Erythroblast (primary cell): ENCODE measurements around the gene ATG2B.

Source experiments
- GATA1 ChIP-seq: IDR thresholded peaks from 2 replicates; pipeline ENCODE4 v1.6.1; 2011; ENCODE audit warnings: low read depth, mild to moderate bottlenecking, control low read depth, low read length, moderate library complexity
- POLR2A ChIP-seq: IDR thresholded peaks from 2 replicates; pipeline ENCODE4 v1.6.1; 2011; ENCODE audit warnings: mild to moderate bottlenecking, low read length

DNA sequence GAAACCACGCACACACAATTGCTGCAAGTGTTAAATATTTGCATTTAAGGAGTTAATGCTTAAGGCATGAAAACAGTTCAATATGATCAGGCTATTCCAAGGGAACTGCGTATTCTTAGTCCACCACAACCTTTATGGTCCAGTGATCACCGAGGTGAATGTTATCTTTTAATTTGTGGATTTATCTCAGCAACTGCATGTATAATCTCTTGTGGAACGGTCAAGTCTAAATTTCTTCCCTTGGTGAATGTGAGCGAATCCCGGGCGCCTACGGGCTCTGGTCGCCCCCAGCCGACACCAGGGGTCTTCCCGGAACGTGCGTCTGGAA, 27.8 kb upstream of the ATG2B start:
- no peak for TF ChIP-seq POLR2A
- no peak for TF ChIP-seq GATA1
